Liver (tissue), 3 donors: ENCODE results near the gene PRKAR1B.

Experiments used
- CTCF ChIP-seq: fragments of 150-350 bp; IDR thresholded peaks from 2 replicates; pipeline ENCODE4 v1.5.1; 2017; ENCODE audit warnings: improper control_type of control experiment, low read depth, low read length; ENCODE audit not compliant: missing input control
- GABPA ChIP-seq, 2 donors: IDR thresholded peaks in 1 of 2; conservative IDR thresholded peaks in 1 of 2; 2 replicates each; pipeline ENCODE4 v1.6.1; 2016; ENCODE audit warnings: antibody characterized with exemption in 2 of 2, mild to moderate bottlenecking in 1 of 2, moderate library complexity in 1 of 2
- JUND ChIP-seq, 2 donors: IDR thresholded peaks; 2 replicates each; pipeline ENCODE4 v1.6.1; 2016; ENCODE audit warnings: antibody characterized with exemption in 2 of 2
- MAX ChIP-seq: IDR thresholded peaks from 2 replicates; pipeline ENCODE4 v1.6.1; 2016; ENCODE audit warnings: antibody characterized with exemption
- RAD21 ChIP-seq, 2 donors: IDR thresholded peaks; 2 replicates each; pipeline ENCODE4 v1.6.1; 2016; ENCODE audit warnings: antibody characterized with exemption in 2 of 2, mild to moderate bottlenecking in 2 of 2
- donor health status: healthy.
- donor health status: healthy.

GRCh38 chr7:674454-675410 lies 52.3 kb downstream of the PRKAR1B start:
- no peak for TF ChIP-seq GABPA (IDR thresholded peaks at IDR 0.05 in 1 of 2, conservative IDR thresholded peaks at IDR 0.05 in 1 of 2)
- TF ChIP-seq CTCF, result no peak
- TF ChIP-seq JUND (IDR thresholded peaks at IDR 0.05), result no peak
- no peak for TF ChIP-seq MAX
- no peak for TF ChIP-seq RAD21 (IDR thresholded peaks at IDR 0.05)
